Measurements from ENCODE around the gene CCNC.

Gene CCNC

GRCh38 chr6:99543968-99544367 is 24.5 kb downstream of the CCNC start:
- no peak for DNase-seq

GRCh38 chr6:99530627-99531026 is 37.8 kb downstream of the CCNC start:
- DNase-seq, result no peak

- DNase-seq, result no peak
These were observed 45.9 kb downstream of the CCNC start for GRCh38 chr6:99522531-99522930.

DNA sequence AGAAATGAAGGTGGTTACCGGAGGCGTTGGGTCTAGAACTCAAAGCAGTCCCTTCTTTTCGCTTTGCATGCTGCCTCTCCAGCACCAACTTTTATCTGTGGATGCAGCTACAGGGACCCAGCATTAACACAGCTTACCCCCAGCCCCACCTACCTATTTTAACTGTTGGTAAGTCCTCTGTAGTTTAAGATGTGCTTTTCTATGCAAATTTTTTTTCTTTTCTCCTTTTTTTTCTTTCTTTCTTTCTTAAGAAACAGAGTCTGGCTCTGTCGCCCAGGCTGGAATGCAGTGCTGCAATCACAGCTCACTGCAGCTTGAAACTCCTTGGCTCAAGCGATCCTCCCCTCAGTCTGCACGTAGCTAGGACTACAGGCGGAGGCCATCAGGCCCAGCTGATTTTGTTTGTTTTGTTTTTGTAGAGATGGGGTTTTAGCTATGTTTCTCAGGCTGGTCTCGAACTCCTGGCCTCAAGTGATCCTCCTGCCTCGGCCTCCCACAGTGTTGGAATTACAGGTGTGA is 46.8 kb downstream of the CCNC start:
- no peak for DNase-seq

- DNase-seq, result peak; percentile 66
These were observed 47.4 kb downstream of the CCNC start for GRCh38 chr6:99520855-99521632.

DNA sequence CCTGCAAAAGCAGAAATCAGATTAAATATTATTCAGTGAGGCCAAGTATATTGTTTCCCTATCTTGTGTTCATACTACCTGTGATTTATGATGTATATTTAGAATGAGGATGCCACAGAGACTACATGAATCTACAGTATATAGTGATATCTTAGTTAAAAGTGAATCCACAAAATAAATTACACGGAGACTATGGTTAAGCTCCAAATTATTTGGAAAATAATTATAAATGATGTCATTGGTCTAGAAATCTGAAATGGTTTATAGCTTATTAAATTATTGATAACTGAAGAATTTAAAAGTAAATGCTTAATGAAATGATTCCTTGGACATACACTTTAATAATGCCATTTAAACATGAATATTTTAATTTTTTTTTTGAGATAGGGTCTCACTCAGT is 49.0 kb downstream of the CCNC start:
- DNase-seq, result no peak

DNA sequence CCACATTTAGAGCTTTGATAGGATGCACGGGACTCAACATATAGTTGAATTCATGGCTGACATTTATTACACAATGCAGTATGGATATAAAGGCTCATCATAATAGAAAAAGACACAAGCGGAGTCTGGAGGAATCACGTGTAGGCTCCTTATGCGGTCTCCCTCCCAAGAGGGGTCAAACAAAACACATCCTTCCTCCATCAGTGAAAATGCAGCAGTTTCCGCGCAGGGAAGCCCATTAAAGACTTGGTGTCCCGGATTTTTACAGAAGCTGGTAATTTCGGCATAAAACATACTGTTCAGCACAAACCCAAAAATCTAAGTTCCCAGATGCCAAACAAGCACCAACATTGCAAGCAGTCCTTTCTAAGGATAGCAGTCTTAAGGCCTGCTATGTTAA is 54.4 kb downstream of the CCNC start:
- no peak for DNase-seq

- no peak for DNase-seq
These were observed 56.4 kb downstream of the CCNC start for GRCh38 chr6:99512033-99512432.

- no peak for DNase-seq
These were observed 60.8 kb downstream of the CCNC start for GRCh38 chr6:99507648-99508047.

GRCh38 chr6:99501762-99502161 is 66.7 kb downstream of the CCNC start:
- no peak for DNase-seq

DNA sequence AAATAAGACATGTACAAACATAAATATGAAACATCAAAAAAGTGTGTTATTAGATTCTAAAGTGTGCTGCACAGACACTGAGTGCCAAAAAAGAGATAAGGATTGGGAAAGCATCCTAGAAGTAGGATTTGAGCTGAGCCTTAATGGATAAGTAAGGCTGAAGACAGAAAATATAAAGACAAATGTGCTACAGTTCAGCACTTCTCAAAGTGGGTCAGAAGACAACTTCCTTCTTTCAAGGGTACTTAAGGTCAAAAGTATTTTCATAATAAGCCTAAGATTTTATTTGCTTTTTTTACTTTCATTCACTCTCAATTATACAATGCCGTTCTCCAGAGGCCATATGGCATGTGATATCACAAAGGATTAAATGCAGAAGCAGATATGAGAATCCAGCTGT is 70.0 kb downstream of the CCNC start:
- DNase-seq, result no peak

GRCh38 chr6:99495466-99495865 is 73.0 kb downstream of the CCNC start:
- DNase-seq, result no peak

All from CD4-positive, alpha-beta T cell treated with Interleukin-21 for 1 hour (primary cell).